WTC11 (cell line): ENCODE results near the gene TMEM258. TPM values are rescaled to one million over a fixed set of nuclear protein-coding genes. Genes with fewer than 3 reads are reported as not detected.

Experiments
- CDX4 ChIP-seq: fragments of 250-450 bp; sonication (Bioruptor Pico); IDR thresholded peaks from 2 replicates; pipeline ENCODE4 v1.9.0; 2021; ENCODE audit warnings: moderate library complexity, mild to moderate bottlenecking, inconsistent platforms, borderline replicate concordance
- CREM ChIP-seq: sonication (generic); formaldehyde crosslinking; IDR thresholded peaks from 2 replicates; pipeline ENCODE4 v1.8.1; 2022; ENCODE audit warnings: mild to moderate bottlenecking, missing genetic modification reagents, moderate library complexity
- ELF4 ChIP-seq: sonication (generic); formaldehyde crosslinking; IDR thresholded peaks from 2 replicates; pipeline ENCODE4 v1.8.1; 2022; ENCODE audit warnings: low read depth, mild to moderate bottlenecking, moderate library complexity, missing genetic modification reagents
- EMX1 ChIP-seq: fragments of 250-450 bp; sonication (Bioruptor Pico); IDR thresholded peaks from 2 replicates; pipeline ENCODE4 v1.8.0; 2021; ENCODE audit warnings: mild to moderate bottlenecking
- KAT7 ChIP-seq: sonication (generic); formaldehyde crosslinking; IDR thresholded peaks from 2 replicates; pipeline ENCODE4 v1.8.1; 2023; ENCODE audit warnings: missing genetic modification reagents, mild to moderate bottlenecking, borderline replicate concordance
- MLX ChIP-seq: sonication (generic); formaldehyde crosslinking; IDR thresholded peaks from 2 replicates; pipeline ENCODE4 v1.8.1; 2023; ENCODE audit warnings: mild to moderate bottlenecking, missing genetic modification reagents, moderate library complexity
- NR1H2 ChIP-seq: sonication (generic); formaldehyde crosslinking; IDR thresholded peaks from 2 replicates; pipeline ENCODE4 v1.9.0; 2021; ENCODE audit warnings: mild to moderate bottlenecking, moderate library complexity, missing genetic modification reagents
- PREB ChIP-seq: sonication (generic); formaldehyde crosslinking; IDR thresholded peaks from 2 replicates; pipeline ENCODE4 v1.8.1; 2022; ENCODE audit warnings: mild to moderate bottlenecking, missing genetic modification reagents, moderate library complexity, borderline replicate concordance
- TCF7 ChIP-seq: sonication (generic); formaldehyde crosslinking; IDR thresholded peaks from 2 replicates; pipeline ENCODE4 v1.8.0; 2022; ENCODE audit warnings: mild to moderate bottlenecking, low read depth, missing genetic modification reagents, moderate library complexity
- TEAD4 ChIP-seq: sonication (generic); formaldehyde crosslinking; IDR thresholded peaks from 2 replicates; pipeline ENCODE4 v1.8.0; 2022; ENCODE audit warnings: mild to moderate bottlenecking, missing genetic modification reagents
- ZNF138 ChIP-seq: sonication (generic); formaldehyde crosslinking; conservative IDR thresholded peaks from 2 replicates; pipeline ENCODE4 v1.8.1; 2022; ENCODE audit warnings: mild to moderate bottlenecking, moderate library complexity, missing genetic modification reagents
- ZNF219 ChIP-seq: sonication (generic); formaldehyde crosslinking; IDR thresholded peaks from 2 replicates; pipeline ENCODE4 v1.8.0; 2023; ENCODE audit warnings: missing genetic modification reagents, mild to moderate bottlenecking, borderline replicate concordance
- ZNF416 ChIP-seq: fragments of 250-450 bp; sonication (Bioruptor Pico); IDR thresholded peaks from 2 replicates; pipeline ENCODE4 v1.9.0; 2021; ENCODE audit warnings: mild to moderate bottlenecking, inconsistent platforms
- ZNF423 ChIP-seq: fragments of 250-450 bp; sonication (Bioruptor Pico); IDR thresholded peaks from 2 replicates; pipeline ENCODE4 v2.1.2; 2022; ENCODE audit warnings: mild to moderate bottlenecking, moderate library complexity
- total RNA-seq: library from RNA; stranded (reverse); gene quantifications from 3 replicates; pipeline ENCODE4 v1.2.3, GENCODE V29; 2021
- TF ChIP-seq, protein P1 (sequence below): fragments of 250-450 bp; sonication (Bioruptor Pico); IDR thresholded peaks from 2 replicates; pipeline ENCODE4 v1.9.0; 2021; ENCODE audit warnings: mild to moderate bottlenecking, borderline replicate concordance
- TF ChIP-seq, protein P2 (sequence below): sonication (generic); formaldehyde crosslinking; IDR thresholded peaks from 2 replicates; pipeline ENCODE4 v1.8.0; 2023; ENCODE audit warnings: missing genetic modification reagents, mild to moderate bottlenecking, borderline replicate concordance
- TF ChIP-seq, protein P3 (sequence below): sonication (generic); formaldehyde crosslinking; IDR thresholded peaks from 2 replicates; pipeline ENCODE4 v1.8.1; 2022; ENCODE audit warnings: mild to moderate bottlenecking, moderate library complexity, missing genetic modification reagents
- TF ChIP-seq, protein P4 (sequence below): sonication (generic); formaldehyde crosslinking; IDR thresholded peaks from 2 replicates; pipeline ENCODE4 v1.8.1; 2022; ENCODE audit warnings: low read depth, mild to moderate bottlenecking, moderate library complexity, missing genetic modification reagents, borderline replicate concordance

The TMEM258 gene
- total RNA-seq, 1 experiment from 2014 or later, result 175 TPM

GRCh38 chr11:61827571-61828378 lies 35.4 kb upstream of the TMEM258 start, which contains the start of gene FADS2 (continued):
- TF ChIP-seq CDX4 (CRISPR knock-in tag), result peak; percentile 58; the same call in 1 of the 2 replicates
- TF ChIP-seq, protein P1, sequence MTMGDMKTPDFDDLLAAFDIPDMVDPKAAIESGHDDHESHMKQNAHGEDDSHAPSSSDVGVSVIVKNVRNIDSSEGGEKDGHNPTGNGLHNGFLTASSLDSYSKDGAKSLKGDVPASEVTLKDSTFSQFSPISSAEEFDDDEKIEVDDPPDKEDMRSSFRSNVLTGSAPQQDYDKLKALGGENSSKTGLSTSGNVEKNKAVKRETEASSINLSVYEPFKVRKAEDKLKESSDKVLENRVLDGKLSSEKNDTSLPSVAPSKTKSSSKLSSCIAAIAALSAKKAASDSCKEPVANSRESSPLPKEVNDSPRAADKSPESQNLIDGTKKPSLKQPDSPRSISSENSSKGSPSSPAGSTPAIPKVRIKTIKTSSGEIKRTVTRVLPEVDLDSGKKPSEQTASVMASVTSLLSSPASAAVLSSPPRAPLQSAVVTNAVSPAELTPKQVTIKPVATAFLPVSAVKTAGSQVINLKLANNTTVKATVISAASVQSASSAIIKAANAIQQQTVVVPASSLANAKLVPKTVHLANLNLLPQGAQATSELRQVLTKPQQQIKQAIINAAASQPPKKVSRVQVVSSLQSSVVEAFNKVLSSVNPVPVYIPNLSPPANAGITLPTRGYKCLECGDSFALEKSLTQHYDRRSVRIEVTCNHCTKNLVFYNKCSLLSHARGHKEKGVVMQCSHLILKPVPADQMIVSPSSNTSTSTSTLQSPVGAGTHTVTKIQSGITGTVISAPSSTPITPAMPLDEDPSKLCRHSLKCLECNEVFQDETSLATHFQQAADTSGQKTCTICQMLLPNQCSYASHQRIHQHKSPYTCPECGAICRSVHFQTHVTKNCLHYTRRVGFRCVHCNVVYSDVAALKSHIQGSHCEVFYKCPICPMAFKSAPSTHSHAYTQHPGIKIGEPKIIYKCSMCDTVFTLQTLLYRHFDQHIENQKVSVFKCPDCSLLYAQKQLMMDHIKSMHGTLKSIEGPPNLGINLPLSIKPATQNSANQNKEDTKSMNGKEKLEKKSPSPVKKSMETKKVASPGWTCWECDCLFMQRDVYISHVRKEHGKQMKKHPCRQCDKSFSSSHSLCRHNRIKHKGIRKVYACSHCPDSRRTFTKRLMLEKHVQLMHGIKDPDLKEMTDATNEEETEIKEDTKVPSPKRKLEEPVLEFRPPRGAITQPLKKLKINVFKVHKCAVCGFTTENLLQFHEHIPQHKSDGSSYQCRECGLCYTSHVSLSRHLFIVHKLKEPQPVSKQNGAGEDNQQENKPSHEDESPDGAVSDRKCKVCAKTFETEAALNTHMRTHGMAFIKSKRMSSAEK, result peak; percentile 66; the same call in 1 of the 2 replicates
- TF ChIP-seq ZNF416 (CRISPR knock-in tag), result peak; percentile 49; the same call in 1 of the 2 replicates
- TF ChIP-seq PREB (CRISPR knock-in tag), result no peak
- peak; percentile 79; the same call in 1 of the 2 replicates for TF ChIP-seq KAT7 (CRISPR knock-in tag)
- TF ChIP-seq ZNF138 (CRISPR knock-in tag), result no peak
- TF ChIP-seq EMX1 (CRISPR knock-in tag), result peak; percentile 0; the same call in 1 of the 2 replicates
- TF ChIP-seq, protein P2, sequence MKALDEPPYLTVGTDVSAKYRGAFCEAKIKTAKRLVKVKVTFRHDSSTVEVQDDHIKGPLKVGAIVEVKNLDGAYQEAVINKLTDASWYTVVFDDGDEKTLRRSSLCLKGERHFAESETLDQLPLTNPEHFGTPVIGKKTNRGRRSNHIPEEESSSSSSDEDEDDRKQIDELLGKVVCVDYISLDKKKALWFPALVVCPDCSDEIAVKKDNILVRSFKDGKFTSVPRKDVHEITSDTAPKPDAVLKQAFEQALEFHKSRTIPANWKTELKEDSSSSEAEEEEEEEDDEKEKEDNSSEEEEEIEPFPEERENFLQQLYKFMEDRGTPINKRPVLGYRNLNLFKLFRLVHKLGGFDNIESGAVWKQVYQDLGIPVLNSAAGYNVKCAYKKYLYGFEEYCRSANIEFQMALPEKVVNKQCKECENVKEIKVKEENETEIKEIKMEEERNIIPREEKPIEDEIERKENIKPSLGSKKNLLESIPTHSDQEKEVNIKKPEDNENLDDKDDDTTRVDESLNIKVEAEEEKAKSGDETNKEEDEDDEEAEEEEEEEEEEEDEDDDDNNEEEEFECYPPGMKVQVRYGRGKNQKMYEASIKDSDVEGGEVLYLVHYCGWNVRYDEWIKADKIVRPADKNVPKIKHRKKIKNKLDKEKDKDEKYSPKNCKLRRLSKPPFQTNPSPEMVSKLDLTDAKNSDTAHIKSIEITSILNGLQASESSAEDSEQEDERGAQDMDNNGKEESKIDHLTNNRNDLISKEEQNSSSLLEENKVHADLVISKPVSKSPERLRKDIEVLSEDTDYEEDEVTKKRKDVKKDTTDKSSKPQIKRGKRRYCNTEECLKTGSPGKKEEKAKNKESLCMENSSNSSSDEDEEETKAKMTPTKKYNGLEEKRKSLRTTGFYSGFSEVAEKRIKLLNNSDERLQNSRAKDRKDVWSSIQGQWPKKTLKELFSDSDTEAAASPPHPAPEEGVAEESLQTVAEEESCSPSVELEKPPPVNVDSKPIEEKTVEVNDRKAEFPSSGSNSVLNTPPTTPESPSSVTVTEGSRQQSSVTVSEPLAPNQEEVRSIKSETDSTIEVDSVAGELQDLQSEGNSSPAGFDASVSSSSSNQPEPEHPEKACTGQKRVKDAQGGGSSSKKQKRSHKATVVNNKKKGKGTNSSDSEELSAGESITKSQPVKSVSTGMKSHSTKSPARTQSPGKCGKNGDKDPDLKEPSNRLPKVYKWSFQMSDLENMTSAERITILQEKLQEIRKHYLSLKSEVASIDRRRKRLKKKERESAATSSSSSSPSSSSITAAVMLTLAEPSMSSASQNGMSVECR, result 0 out of 2 replicates have a peak, but pooled peaks have one; percentile 25
- TF ChIP-seq, protein P3, sequence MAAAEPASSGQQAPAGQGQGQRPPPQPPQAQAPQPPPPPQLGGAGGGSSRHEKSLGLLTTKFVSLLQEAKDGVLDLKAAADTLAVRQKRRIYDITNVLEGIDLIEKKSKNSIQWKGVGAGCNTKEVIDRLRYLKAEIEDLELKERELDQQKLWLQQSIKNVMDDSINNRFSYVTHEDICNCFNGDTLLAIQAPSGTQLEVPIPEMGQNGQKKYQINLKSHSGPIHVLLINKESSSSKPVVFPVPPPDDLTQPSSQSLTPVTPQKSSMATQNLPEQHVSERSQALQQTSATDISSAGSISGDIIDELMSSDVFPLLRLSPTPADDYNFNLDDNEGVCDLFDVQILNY (CRISPR knock-in tag), result peak; percentile 65
- 0 out of 2 replicates have a peak, but pooled peaks have one; percentile 46 for TF ChIP-seq TCF7
- TF ChIP-seq ZNF423, result peak; percentile 90
- TF ChIP-seq MLX, result no peak
- TF ChIP-seq TEAD4 (CRISPR knock-in tag), result no peak
- TF ChIP-seq, protein P4, sequence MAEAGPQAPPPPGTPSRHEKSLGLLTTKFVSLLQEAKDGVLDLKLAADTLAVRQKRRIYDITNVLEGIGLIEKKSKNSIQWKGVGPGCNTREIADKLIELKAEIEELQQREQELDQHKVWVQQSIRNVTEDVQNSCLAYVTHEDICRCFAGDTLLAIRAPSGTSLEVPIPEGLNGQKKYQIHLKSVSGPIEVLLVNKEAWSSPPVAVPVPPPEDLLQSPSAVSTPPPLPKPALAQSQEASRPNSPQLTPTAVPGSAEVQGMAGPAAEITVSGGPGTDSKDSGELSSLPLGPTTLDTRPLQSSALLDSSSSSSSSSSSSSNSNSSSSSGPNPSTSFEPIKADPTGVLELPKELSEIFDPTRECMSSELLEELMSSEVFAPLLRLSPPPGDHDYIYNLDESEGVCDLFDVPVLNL, result no peak
- 0 out of 2 replicates have a peak, but pooled peaks have one; percentile 64 for TF ChIP-seq ELF4
- no peak for TF ChIP-seq NR1H2 (CRISPR knock-in tag)
- peak; percentile 53; the same call in 1 of the 2 replicates for TF ChIP-seq CREM (CRISPR knock-in tag)
- TF ChIP-seq ZNF219, result peak; percentile 50; the same call in 1 of the 2 replicates
